Measurements from ENCODE around the gene TGFBR3L. TPM values are rescaled to one million over a fixed set of nuclear protein-coding genes. Genes with fewer than 3 reads are reported as not detected.
A peak's percentile ranks its signal among the peaks of the same experiment; 100 is the strongest.

The TGFBR3L gene
- polyA plus RNA-seq, 1 donor (not counting 4 experiments of a cell fraction or from before 2014, with no cell fraction given) = 0.28 TPM

DNA sequence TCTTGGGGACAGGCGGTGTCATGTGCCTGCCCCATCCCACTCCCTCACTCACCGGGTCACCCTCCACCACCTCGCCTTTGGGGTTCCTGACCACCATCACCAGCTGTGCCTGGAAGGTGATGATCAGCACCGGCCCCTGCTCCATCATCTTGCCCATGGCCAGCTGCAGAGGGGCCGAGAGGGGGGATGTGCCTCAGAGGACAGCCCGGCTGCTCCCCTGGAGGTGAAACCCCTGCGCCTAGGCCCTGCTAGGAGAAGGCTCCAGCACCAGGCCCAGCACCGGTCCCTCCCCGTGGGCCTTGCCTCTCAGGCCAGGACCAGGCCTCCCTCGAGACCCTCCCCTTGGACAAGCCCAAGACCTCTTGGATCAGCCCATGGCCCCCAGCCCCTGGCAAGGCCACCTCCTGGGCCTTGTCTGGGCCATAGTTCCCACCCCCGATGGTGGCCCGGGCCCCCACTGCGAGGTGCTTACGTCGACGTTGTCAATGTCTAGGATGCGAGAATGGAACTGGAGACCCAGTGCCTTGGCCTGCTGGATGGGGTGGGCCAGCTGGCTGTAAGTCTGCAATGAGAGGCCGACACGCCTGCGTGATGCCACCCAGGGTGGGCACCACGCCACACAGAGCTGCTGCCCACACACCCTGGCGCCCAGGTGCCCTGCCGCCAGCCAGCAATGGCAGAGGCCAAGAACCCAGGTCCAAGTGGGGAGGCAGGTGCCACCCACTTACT is 13.1 kb downstream of the TGFBR3L start:
- Histone ChIP-seq H4K20me1 (ENCODE audit: control insufficient read depth, extremely low read depth, insufficient read depth, low read length) (no peaks in the 10 kb centered on the region), H3K36me3 (ENCODE audit: control insufficient read depth in 2 of 2, extremely low read depth in 1 of 2, insufficient read depth in 2 of 2, low read length in 2 of 2) (peaks cover 19 to 20% of the 10 kb centered on the region in 2 experiments), H3K27ac (ENCODE audit: control insufficient read depth, insufficient read depth, low read length) (peak overlapping the region; percentile 92), H3K4me1 (ENCODE audit: control insufficient read depth, extremely low read depth, insufficient read depth, low read length) (peaks cover 27% of the 10 kb centered on the region), H3K4me3 (ENCODE audit: control insufficient read depth in 2 of 3, extremely low read depth in 1 of 3, insufficient read depth in 2 of 3, low read depth in 1 of 3, low read length in 3 of 3) (no peak overlapping the region), H2AFZ (ENCODE audit: control insufficient read depth, low read length) (no peak overlapping the region), H3K79me2 (ENCODE audit: control insufficient read depth, insufficient read depth, low read length) (no peaks in the 10 kb centered on the region), H3K27me3 (ENCODE audit: control insufficient read depth, extremely low read depth, insufficient read depth, low read length) (no peaks in the 10 kb centered on the region), H3K9ac (ENCODE audit: control insufficient read depth, extremely low read depth, insufficient read depth, low read length) (peak overlapping the region; percentile 79), H3K4me2 (ENCODE audit: control insufficient read depth, extremely low read depth, insufficient read depth, low read depth, low read length) (peak overlapping the region; percentile 55), H3K9me1 (ENCODE audit: control insufficient read depth, extremely low read depth, insufficient read depth, low read length) (peaks cover 3% of the 10 kb centered on the region), H3K9me3 (ENCODE audit: control insufficient read depth, low read depth, low read length) (no peaks in the 10 kb centered on the region)
- FAIRE-seq (no peak), DNase-seq (ENCODE audit: low read depth, low spot score) (no peak)
- dilution Hi-C loops (cut with MboI; ENCODE audit: extremely low pct_ligation_motif_present, low sequenced_read_pairs) = no loop called here
- TF ChIP-seq CTCF (optimal IDR thresholded peaks at IDR 0.05 in 1 of 3, IDR thresholded peaks at IDR 0.05 in 1 of 3, conservative IDR thresholded peaks at IDR 0.05 in 1 of 3; ENCODE audit: extremely low read depth in 1 of 3, insufficient read depth in 2 of 3, low read length in 3 of 3) (no peak), EZH2 (IDR thresholded peaks at IDR 0.05; ENCODE audit: low read length) (no peak)

DNA sequence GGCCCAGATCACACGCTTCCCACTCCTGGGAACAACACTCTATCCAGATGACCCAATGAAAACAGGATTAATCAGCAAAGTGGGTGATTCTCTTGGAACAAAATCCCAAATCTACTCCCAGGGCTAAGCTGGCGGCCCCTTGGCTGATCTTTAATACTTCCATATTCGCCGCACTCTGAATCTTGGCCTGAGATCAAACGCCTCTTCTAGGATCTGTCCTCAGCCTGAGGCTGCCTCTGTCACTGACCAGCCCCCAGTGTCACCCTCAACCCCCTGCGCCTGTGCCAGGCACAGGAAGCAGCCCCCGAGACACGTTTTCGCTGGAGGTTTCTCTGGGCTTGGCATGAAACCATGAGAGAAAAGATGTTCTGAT is 13.7 kb downstream of the TGFBR3L start:
- H3K4me3 ChIP-seq (ENCODE audit: control insufficient read depth in 2 of 3, extremely low read depth in 1 of 3, insufficient read depth in 2 of 3, low read depth in 1 of 3, low read length in 3 of 3) = no peak overlapping the region
- no peaks in the 10 kb centered on the region for H3K9me3 ChIP-seq (ENCODE audit: control insufficient read depth, low read depth, low read length)
- peaks cover 27% of the 10 kb centered on the region for H3K4me1 ChIP-seq (ENCODE audit: control insufficient read depth, extremely low read depth, insufficient read depth, low read length)
- H3K4me2 ChIP-seq (ENCODE audit: control insufficient read depth, extremely low read depth, insufficient read depth, low read depth, low read length) = peak overlapping the region; percentile 55
- peak overlapping the region; percentile 79 for H3K9ac ChIP-seq (ENCODE audit: control insufficient read depth, extremely low read depth, insufficient read depth, low read length)
- DNase-seq (ENCODE audit: low read depth, low spot score) (no peak), FAIRE-seq (no peak)
- no peaks in the 10 kb centered on the region for H3K27me3 ChIP-seq (ENCODE audit: control insufficient read depth, extremely low read depth, insufficient read depth, low read length)
- dilution Hi-C loops (cut with MboI; ENCODE audit: extremely low pct_ligation_motif_present, low sequenced_read_pairs) = no loop called here
- TF ChIP-seq CTCF (optimal IDR thresholded peaks at IDR 0.05 in 1 of 3, IDR thresholded peaks at IDR 0.05 in 1 of 3, conservative IDR thresholded peaks at IDR 0.05 in 1 of 3; ENCODE audit: extremely low read depth in 1 of 3, insufficient read depth in 2 of 3, low read length in 3 of 3) (no peak), EZH2 (IDR thresholded peaks at IDR 0.05; ENCODE audit: low read length) (no peak)
- peak overlapping the region; percentile 92 for H3K27ac ChIP-seq (ENCODE audit: control insufficient read depth, insufficient read depth, low read length)
- no peak overlapping the region for H2AFZ ChIP-seq (ENCODE audit: control insufficient read depth, low read length)
- H3K36me3 ChIP-seq (ENCODE audit: control insufficient read depth in 2 of 2, extremely low read depth in 1 of 2, insufficient read depth in 2 of 2, low read length in 2 of 2) = peaks cover 20 to 23% of the 10 kb centered on the region in 2 experiments
- no peaks in the 10 kb centered on the region for H4K20me1 ChIP-seq (ENCODE audit: control insufficient read depth, extremely low read depth, insufficient read depth, low read length)
- H3K79me2 ChIP-seq (ENCODE audit: control insufficient read depth, insufficient read depth, low read length) = no peaks in the 10 kb centered on the region
- H3K9me1 ChIP-seq (ENCODE audit: control insufficient read depth, extremely low read depth, insufficient read depth, low read length) = peaks cover 3% of the 10 kb centered on the region

Data from keratinocyte (primary cell).